Adrenal gland (tissue), 12 donors: ENCODE data around the gene RBFOX1. TPM values are rescaled to one million over a fixed set of nuclear protein-coding genes. Genes with fewer than 3 reads are reported as not detected.

Source experiments
- DNase-seq, 7 donors: peaks; one replicate each; pipeline ENCODE4 v3.0.0-alpha.2; 2019 to 2020
- H3K27ac ChIP-seq, 5 donors: fragments of 200-600 bp; sonication (generic) in 4 of 5; 1 replicate in 3 of 5; 2 replicates in 2 of 5; pipeline versions ENCODE4 v1.5.1 to v1.8.0; 2016 to 2020; ENCODE audit warnings: mild to moderate bottlenecking in 1 of 5
- H3K27me3 ChIP-seq: fragments of 200-600 bp; 2 replicates; pipeline ENCODE4 v1.8.0; 2021
- H3K36me3 ChIP-seq, 2 donors: fragments of 200-600 bp; replicated peaks in 1 of 2; 1 replicate in 1 of 2; 2 replicates in 1 of 2; pipeline versions ENCODE4 v1.5.1 to v1.8.0; 2018 to 2022
- H3K4me1 ChIP-seq, 2 donors: fragments of 200-600 bp; replicated peaks in 1 of 2; 1 replicate in 1 of 2; 2 replicates in 1 of 2; pipeline versions ENCODE4 v1.5.1 to v1.8.0; 2018 to 2021
- H3K4me3 ChIP-seq, 4 donors: fragments of 200-600 bp; sonication (generic) in 3 of 4; one replicate each; pipeline ENCODE4 v1.5.1; 2016 to 2018
- H3K9me3 ChIP-seq, 3 donors: fragments of 200-600 bp; sonication (generic) in 1 of 3; replicated peaks in 1 of 3; 1 replicate in 2 of 3; 2 replicates in 1 of 3; pipeline versions ENCODE4 v1.5.1 to v1.8.0; 2016 to 2021
- POLR2A ChIP-seq, 2 donors: fragments of 450-650 bp; IDR thresholded peaks; one replicate each; pipeline ENCODE4 v1.6.1; 2017; ENCODE audit warnings: antibody characterized with exemption in 2 of 2, mild to moderate bottlenecking in 2 of 2, moderate library complexity in 1 of 2
- WGBS, 4 donors: extraction: QIAGEN DNeasy Blood & Tissue Kit in 2 of 4; methylation state at CpG; one replicate each; pipeline versions ENCODE4 v1.1.5 to v1.1.7; 2013 to 2017; 5-methylcytosine and 5-hydroxymethylcytosine counted together
- intact Hi-C, 2 donors: fragments of 100-400 bp; cut with DNase I; formaldehyde crosslinking; loops; one replicate each; pipeline versions ENCODE4 v1.14.1 to v1.15.0; 2022 to 2023
- polyA plus RNA-seq, 3 donors: library from polyadenylated mRNA; stranded (reverse); fragments of 200-250 nt in 2 of 3; fragments of 350-450 nt in 1 of 3; fragmentation: Illumina TruSeq in 1 of 3; extraction: RNeasy Lipid Tissue Mini Kit (QIAGEN cat#74804) in 1 of 3; gene quantifications; one replicate each; pipeline ENCODE4 v1.2.3, GENCODE V29; 2013 to 2014
- total RNA-seq, 9 donors: library from RNA; depleted of rRNA in 4 of 9; stranded (reverse); fragments of >200 nt in 4 of 9; fragments of 120-200 nt in 1 of 9; fragmentation: NEBNext Ultra II Directional in 1 of 9; extraction: Animal tissue kit (Norgen Biotek cat#: 25700) in 1 of 9; gene quantifications; one replicate each; pipeline versions ENCODE4 v1.1.0 to v1.2.4, GENCODE V29; 2013 to 2023
- TF ChIP-seq, protein P1 (sequence below), 6 experiments: fragments of 450-650 bp in 4 of 6; fragments of 200-600 bp in 2 of 6; sonication (generic) in 1 of 6; IDR thresholded peaks; 1 replicate in 5 of 6; 2 replicates in 1 of 6; pipeline versions ENCODE4 v1.5.1 to v1.8.0; 2016 to 2021; ENCODE audit warnings: antibody characterized with exemption in 6 of 6, mild to moderate bottlenecking in 2 of 6, moderate library complexity in 1 of 6
- donor health status: healthy with polysubstance abuse.
- donor health status: Bipolar disorder and iron deficiency.
- donor health status: DM: yes; HTN: yes; CAD: no.
- donor health status: DM: no; HTN: no; CAD: no.
- donor health status: DM: no; HTN: no; CAD: no.
- donor health status: DM: yes; HTN: yes; CAD: no.

RBFOX1 gene
- total and polyA plus RNA-seq, 12 donors = 0.19 to 6.3 (median 0.71) TPM; not detected in 4

DNA sequence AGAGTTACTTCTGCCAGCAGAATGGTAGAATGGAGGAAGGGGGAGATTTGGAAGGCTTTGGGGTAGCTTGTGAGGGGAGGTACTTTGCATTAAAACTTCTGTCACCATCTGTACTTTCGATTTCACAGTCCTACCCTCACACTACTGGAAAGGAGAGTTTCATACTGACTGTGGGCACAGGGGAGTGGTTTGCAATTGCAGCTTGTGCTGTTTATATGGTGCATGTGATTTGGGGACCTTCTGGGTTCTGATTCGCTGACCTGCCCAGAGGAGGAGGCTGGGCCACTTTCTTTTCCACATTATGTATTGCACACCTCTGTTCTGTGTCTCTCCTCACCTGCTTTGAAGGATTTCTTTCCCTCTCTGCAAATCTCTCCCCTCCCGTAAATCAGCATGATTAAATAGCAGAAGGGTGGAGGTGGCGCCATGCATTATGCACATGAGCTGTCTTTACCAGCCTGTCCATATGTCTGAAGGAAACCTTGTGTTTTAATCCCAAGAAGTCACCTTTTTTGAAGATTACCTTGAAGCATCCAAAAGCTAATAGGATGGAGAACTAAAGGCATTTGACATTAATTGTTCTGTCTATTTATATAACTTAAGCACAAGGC lies 90.9 kb downstream of the RBFOX1 start:
- H3K27me3 ChIP-seq = no peaks in the 10 kb centered on the region
- no peaks in the 10 kb centered on the region for H3K4me1 ChIP-seq
- no peak for TF ChIP-seq POLR2A (IDR thresholded peaks at IDR 0.05)
- TF ChIP-seq, protein P1, sequence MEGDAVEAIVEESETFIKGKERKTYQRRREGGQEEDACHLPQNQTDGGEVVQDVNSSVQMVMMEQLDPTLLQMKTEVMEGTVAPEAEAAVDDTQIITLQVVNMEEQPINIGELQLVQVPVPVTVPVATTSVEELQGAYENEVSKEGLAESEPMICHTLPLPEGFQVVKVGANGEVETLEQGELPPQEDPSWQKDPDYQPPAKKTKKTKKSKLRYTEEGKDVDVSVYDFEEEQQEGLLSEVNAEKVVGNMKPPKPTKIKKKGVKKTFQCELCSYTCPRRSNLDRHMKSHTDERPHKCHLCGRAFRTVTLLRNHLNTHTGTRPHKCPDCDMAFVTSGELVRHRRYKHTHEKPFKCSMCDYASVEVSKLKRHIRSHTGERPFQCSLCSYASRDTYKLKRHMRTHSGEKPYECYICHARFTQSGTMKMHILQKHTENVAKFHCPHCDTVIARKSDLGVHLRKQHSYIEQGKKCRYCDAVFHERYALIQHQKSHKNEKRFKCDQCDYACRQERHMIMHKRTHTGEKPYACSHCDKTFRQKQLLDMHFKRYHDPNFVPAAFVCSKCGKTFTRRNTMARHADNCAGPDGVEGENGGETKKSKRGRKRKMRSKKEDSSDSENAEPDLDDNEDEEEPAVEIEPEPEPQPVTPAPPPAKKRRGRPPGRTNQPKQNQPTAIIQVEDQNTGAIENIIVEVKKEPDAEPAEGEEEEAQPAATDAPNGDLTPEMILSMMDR (IDR thresholded peaks at IDR 0.05) = no peak
- no peaks in the 10 kb centered on the region for H3K9me3 ChIP-seq
- H3K36me3 ChIP-seq = no peaks in the 10 kb centered on the region
- no peak overlapping the region for H3K4me3 ChIP-seq
- WGBS, 4 donors = 47 to 56% (median 54%) methylated on average over 4 of the region's 4 CpGs
- no peak overlapping the region for H3K27ac ChIP-seq
- no peak for DNase-seq
- intact Hi-C loops = no loop called here

DNA sequence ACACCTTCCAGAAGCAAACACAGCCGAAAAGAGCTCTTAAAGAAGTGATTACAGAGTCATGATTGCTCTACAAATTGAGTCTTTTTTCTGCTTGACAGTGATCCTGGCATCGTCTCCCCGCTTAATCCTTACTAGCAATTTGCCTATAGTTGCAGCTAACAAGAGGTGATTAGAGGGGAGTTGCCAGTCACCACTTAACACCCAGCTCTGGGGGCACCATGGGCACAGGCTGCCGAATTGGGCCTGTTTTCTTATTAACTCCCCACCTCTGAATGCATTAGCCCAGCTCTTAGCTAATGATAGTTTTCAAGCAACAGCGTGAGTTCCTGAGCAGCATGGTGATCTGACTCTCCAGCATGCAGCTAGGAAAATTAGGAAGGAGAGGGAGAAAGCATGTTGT lies 93.5 kb downstream of the RBFOX1 start:
- 71 to 83% (median 78%) methylated on average over 5 of the region's 5 CpGs for WGBS, 4 donors
- TF ChIP-seq, protein P1 (IDR thresholded peaks at IDR 0.05) = no peak
- TF ChIP-seq POLR2A (IDR thresholded peaks at IDR 0.05) = no peak
- H3K27ac ChIP-seq = no peak overlapping the region
- H3K9me3 ChIP-seq = no peaks in the 10 kb centered on the region
- intact Hi-C loops = no loop called here
- H3K27me3 ChIP-seq = no peaks in the 10 kb centered on the region
- no peaks in the 10 kb centered on the region for H3K36me3 ChIP-seq
- no peak overlapping the region for H3K4me3 ChIP-seq
- no peak for DNase-seq
- no peaks in the 10 kb centered on the region for H3K4me1 ChIP-seq

DNA sequence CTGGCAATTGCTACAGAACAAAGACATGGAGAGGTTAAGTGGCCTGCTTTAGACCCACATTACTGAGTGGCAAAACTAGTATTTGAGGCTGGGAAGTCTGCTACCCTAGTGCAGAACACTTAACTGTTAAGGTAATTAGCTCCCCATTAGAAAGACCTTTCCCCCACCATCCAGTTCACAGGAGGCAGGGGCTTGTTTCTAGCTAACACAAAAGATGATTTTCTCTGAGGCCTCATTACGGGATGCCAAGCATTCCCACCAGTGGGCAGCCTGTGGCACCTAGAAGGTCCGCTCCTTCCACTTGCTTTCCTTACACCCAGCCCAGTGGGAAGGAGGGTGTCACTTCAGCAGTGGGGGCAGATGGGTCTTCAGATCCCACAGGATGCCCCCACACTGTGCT lies 99.1 kb downstream of the RBFOX1 start:
- H3K27ac ChIP-seq = no peak overlapping the region
- no peaks in the 10 kb centered on the region for H3K36me3 ChIP-seq
- WGBS, 4 donors = 75 to 79% (median 77%) methylated on average over 2 of the region's 2 CpGs
- TF ChIP-seq, protein P1 (IDR thresholded peaks at IDR 0.05) = no peak
- TF ChIP-seq POLR2A (IDR thresholded peaks at IDR 0.05) = no peak
- H3K4me3 ChIP-seq = no peak overlapping the region
- intact Hi-C loops = no loop called here
- H3K9me3 ChIP-seq = no peaks in the 10 kb centered on the region
- H3K4me1 ChIP-seq = no peaks in the 10 kb centered on the region
- no peaks in the 10 kb centered on the region for H3K27me3 ChIP-seq
- DNase-seq = no peak

DNA sequence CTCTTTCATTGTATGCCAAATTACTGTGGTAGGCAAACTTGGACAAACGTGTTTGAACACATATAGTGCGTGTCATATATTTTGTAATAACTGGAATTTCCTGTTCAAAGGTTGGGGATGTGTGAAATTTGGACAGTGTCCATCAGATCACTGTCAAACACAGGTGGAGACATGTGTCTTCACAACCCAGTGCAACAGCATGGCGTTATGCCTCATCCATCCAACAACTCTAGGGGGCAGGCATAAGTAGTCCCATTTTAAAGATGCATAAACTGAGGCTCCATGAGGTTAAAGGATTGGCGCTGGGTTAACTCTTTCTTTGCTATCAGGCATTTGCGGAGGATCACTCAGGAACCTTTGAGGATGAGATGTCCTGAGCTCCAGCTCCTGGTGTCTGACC lies 103.7 kb downstream of the RBFOX1 start:
- TF ChIP-seq, protein P1 (IDR thresholded peaks at IDR 0.05) = no peak
- no peak for TF ChIP-seq POLR2A (IDR thresholded peaks at IDR 0.05)
- no peaks in the 10 kb centered on the region for H3K36me3 ChIP-seq
- no peak for DNase-seq
- intact Hi-C loops = no loop called here
- H3K9me3 ChIP-seq = no peaks in the 10 kb centered on the region
- H3K4me3 ChIP-seq = no peak overlapping the region
- no peaks in the 10 kb centered on the region for H3K4me1 ChIP-seq
- 77 to 81% (median 80%) methylated on average over 5 of the region's 5 CpGs for WGBS, 4 donors
- no peaks in the 10 kb centered on the region for H3K27me3 ChIP-seq
- no peak overlapping the region for H3K27ac ChIP-seq
